ENCODE measurements around the gene SEMA3G. TPM values are rescaled to one million over a fixed set of nuclear protein-coding genes. Genes with fewer than 3 reads are reported as not detected.

The SEMA3G gene
- polyA plus RNA-seq, 2 of the 4 experiments (the other 2 are of a cell fraction), result 0.08 to 0.13 TPM

DNA sequence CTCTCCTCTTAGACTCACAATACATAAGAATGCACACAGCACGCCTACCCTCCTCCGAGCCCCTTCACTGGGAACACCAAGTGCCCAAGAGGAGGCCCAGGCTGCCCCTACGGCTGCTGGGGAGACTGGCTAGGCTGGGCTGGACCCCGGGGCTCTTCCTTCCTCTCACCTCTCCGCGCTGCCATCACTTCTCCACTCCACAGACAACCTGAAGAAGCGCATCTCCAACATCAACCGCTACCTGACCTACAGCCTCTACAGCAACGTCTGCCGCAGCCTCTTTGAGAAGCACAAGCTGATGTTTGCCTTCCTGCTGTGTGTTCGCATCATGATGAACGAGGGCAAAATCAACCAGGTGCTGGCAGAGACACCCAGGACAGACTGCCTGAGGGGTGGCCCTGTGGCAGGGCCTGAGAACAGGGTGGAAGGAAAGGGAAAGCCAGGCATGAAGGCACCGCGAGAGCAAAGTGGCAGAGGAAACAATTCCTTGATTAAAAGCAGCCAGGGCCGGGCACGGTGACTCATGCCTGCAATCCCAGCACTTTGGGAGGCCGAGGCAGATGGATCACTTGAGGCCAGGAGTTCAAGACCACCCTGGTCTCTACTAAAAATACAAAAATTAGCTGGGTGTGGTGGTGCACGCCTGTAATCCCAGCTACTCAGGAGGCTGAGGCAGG lies 51.6 kb downstream of the SEMA3G start:
- CTCF ChIA-PET, result interaction anchor here (1.1 kb wide), 1 partner anchor 9 kb away, joined by 5 read pairs; no protein-coding TSS in a partner anchor
- FAIRE-seq (no peak), ATAC-seq (no peak), DNase-seq (ENCODE audit: low read depth in 1 of 2, low spot score in 1 of 2) (no peak)
- no peaks in the 10 kb centered on the region for H3K4me1 ChIP-seq
- no peak overlapping the region for H3K4me3 ChIP-seq
- TF ChIP-seq EHMT2 (IDR thresholded peaks at IDR 0.05; ENCODE audit: low read depth) (no peak), SMC3 (IDR thresholded peaks at IDR 0.05) (no peak)
- no peaks in the 10 kb centered on the region for H3K9me3 ChIP-seq
- WGBS (ENCODE audit: missing lambda C conversion rate), result 78% methylated on average over 18 of the region's 18 CpGs
- POLR2A ChIA-PET, result no interaction called here
- no peak overlapping the region for H3K4me2 ChIP-seq
- no peak overlapping the region for H3K27ac ChIP-seq

DNA sequence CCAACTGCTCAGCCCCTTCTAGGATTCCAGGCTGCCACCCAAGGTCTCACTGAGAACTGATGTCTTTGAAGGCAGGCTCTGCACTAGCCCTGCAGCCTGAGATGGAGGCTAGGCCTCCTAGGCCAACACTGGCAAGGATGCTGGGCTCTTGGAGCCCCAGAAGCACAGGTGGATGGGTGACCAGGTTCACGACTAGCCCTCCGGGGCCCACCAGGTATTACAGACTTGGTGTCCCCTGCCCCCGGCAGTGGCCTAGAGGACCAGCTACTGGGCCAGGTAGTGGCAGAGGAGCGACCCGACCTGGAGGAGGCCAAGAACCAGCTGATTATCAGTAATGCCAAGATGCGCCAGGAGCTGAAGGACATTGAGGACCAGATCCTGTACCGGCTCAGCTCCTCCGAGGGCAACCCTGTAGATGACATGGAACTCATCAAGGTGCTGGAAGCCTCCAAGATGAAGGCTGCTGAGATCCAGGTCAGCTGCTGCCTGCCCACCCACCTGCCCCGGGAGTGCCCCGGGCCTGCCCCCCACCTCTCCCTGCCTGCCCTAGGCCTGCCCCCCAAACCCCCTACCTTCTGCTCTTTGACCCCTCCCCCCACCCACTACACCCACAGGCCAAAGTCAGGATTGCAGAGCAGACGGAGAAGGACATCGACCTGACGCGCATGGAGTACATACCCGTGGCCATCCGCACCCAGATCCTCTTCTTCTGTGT lies 52.5 kb downstream of the SEMA3G start:
- Histone ChIP-seq H3K4me1 (no peaks in the 10 kb centered on the region), H3K9me3 (no peaks in the 10 kb centered on the region), H3K4me3 (no peak overlapping the region), H3K4me2 (no peak overlapping the region), H3K27ac (no peak overlapping the region)
- TF ChIP-seq, protein P1, sequence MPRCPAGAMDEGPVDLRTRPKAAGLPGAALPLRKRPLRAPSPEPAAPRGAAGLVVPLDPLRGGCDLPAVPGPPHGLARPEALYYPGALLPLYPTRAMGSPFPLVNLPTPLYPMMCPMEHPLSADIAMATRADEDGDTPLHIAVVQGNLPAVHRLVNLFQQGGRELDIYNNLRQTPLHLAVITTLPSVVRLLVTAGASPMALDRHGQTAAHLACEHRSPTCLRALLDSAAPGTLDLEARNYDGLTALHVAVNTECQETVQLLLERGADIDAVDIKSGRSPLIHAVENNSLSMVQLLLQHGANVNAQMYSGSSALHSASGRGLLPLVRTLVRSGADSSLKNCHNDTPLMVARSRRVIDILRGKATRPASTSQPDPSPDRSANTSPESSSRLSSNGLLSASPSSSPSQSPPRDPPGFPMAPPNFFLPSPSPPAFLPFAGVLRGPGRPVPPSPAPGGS (IDR thresholded peaks at IDR 0.05), result no peak
- no peak for TF ChIP-seq SREBF2 (IDR thresholded peaks at IDR 0.05)
- TF ChIP-seq, protein P2, sequence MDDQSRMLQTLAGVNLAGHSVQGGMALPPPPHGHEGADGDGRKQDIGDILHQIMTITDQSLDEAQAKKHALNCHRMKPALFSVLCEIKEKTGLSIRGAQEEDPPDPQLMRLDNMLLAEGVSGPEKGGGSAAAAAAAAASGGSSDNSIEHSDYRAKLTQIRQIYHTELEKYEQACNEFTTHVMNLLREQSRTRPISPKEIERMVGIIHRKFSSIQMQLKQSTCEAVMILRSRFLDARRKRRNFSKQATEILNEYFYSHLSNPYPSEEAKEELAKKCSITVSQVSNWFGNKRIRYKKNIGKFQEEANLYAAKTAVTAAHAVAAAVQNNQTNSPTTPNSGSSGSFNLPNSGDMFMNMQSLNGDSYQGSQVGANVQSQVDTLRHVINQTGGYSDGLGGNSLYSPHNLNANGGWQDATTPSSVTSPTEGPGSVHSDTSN (IDR thresholded peaks at IDR 0.05), result no peak
- TF ChIP-seq JUNB (IDR thresholded peaks at IDR 0.05), result no peak
- TF ChIP-seq PHF8 (IDR thresholded peaks at IDR 0.05; ENCODE audit: borderline replicate concordance, low read depth), result no peak
- no peak for TF ChIP-seq KDM1A (IDR thresholded peaks at IDR 0.05; ENCODE audit: low read depth)
- TF ChIP-seq MAZ (IDR thresholded peaks at IDR 0.05; ENCODE audit: borderline replicate concordance, low read depth, low read length), result no peak
- TF ChIP-seq ZFP36 (IDR thresholded peaks at IDR 0.05; ENCODE audit: borderline replicate concordance, partially characterized antibody), result no peak
- no peak for TF ChIP-seq CBX8 (IDR thresholded peaks at IDR 0.05)
- no peak for TF ChIP-seq ZC3H11A (IDR thresholded peaks at IDR 0.05)
- TF ChIP-seq HDAC2 (IDR thresholded peaks at IDR 0.05), result no peak
- TF ChIP-seq ESRRA (IDR thresholded peaks at IDR 0.05; ENCODE audit: borderline replicate concordance, low read length), result no peak
- TF ChIP-seq, protein P3, sequence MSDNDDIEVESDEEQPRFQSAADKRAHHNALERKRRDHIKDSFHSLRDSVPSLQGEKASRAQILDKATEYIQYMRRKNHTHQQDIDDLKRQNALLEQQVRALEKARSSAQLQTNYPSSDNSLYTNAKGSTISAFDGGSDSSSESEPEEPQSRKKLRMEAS (IDR thresholded peaks at IDR 0.05), result no peak
- TF ChIP-seq TFCP2L1 (CRISPR knock-in tag; IDR thresholded peaks at IDR 0.05), result no peak
- no peak for TF ChIP-seq CHD4 (IDR thresholded peaks at IDR 0.05; ENCODE audit: borderline replicate concordance)
- POLR2A ChIA-PET, result no interaction called here
- FAIRE-seq (no peak), ATAC-seq (no peak), DNase-seq (ENCODE audit: low read depth in 1 of 2, low spot score in 1 of 2) (no peak)
- 85% methylated on average over 3 of the region's 16 CpGs for WGBS (ENCODE audit: missing lambda C conversion rate)
- CTCF ChIA-PET, result no interaction called here

DNA sequence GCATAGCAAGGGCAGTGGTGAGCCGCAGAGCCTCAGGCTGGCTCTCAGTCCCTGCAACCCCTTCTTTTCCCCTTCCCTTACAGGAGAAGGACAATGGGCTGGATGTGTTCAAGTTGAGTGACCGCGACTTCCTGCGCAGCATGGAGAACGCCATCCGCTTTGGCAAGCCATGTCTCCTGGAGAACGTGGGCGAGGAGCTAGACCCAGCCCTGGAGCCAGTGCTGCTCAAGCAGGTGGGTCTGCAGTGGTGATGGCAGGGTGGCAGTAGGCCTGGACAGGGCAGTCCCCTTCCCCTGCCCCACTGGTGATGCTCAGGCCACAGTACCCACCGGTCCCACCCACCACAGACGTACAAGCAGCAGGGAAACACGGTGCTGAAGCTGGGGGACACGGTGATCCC lies 53.8 kb downstream of the SEMA3G start:
- ChIA-PET CTCF (no interaction called here), POLR2A (no interaction called here)
- ATAC-seq, result no peak
- H3K9me3 ChIP-seq, result no peaks in the 10 kb centered on the region
- WGBS (ENCODE audit: missing lambda C conversion rate), result 85% methylated on average over 7 of the region's 12 CpGs
- TF ChIP-seq SREBF2 (IDR thresholded peaks at IDR 0.05) (no peak), CHD4 (IDR thresholded peaks at IDR 0.05; ENCODE audit: borderline replicate concordance) (no peak), POLR2A (IDR thresholded peaks at IDR 0.05; ENCODE audit: low read length) (no peak), KDM5A (IDR thresholded peaks at IDR 0.05) (no peak), ZC3H11A (IDR thresholded peaks at IDR 0.05) (no peak), GATA3 (IDR thresholded peaks at IDR 0.05; ENCODE audit: borderline replicate concordance) (no peak), KDM1A (IDR thresholded peaks at IDR 0.05; ENCODE audit: low read depth) (no peak), CHD2 (IDR thresholded peaks at IDR 0.05; ENCODE audit: low read length, partially characterized antibody) (no peak), FOSL2 (IDR thresholded peaks at IDR 0.05) (no peak), FOSL2 (CRISPR knock-in tag; IDR thresholded peaks at IDR 0.05) (no peak), RARB (CRISPR knock-in tag; IDR thresholded peaks at IDR 0.05) (no peak), ZNF302 (CRISPR knock-in tag; IDR thresholded peaks at IDR 0.05) (no peak), SMC3 (IDR thresholded peaks at IDR 0.05) (no peak)
- TF ChIP-seq, protein P3 (IDR thresholded peaks at IDR 0.05), result no peak
- TF ChIP-seq, protein P4, sequence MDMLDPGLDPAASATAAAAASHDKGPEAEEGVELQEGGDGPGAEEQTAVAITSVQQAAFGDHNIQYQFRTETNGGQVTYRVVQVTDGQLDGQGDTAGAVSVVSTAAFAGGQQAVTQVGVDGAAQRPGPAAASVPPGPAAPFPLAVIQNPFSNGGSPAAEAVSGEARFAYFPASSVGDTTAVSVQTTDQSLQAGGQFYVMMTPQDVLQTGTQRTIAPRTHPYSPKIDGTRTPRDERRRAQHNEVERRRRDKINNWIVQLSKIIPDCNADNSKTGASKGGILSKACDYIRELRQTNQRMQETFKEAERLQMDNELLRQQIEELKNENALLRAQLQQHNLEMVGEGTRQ (IDR thresholded peaks at IDR 0.05), result no peak
- TF ChIP-seq, protein P5, sequence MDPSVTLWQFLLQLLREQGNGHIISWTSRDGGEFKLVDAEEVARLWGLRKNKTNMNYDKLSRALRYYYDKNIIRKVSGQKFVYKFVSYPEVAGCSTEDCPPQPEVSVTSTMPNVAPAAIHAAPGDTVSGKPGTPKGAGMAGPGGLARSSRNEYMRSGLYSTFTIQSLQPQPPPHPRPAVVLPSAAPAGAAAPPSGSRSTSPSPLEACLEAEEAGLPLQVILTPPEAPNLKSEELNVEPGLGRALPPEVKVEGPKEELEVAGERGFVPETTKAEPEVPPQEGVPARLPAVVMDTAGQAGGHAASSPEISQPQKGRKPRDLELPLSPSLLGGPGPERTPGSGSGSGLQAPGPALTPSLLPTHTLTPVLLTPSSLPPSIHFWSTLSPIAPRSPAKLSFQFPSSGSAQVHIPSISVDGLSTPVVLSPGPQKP (IDR thresholded peaks at IDR 0.05; ENCODE audit: low read depth, low read length), result no peak
- no peak for FAIRE-seq
- DNase-seq (ENCODE audit: low read depth in 1 of 2, low spot score in 1 of 2), result no peak
- no peak overlapping the region for H3K4me3 ChIP-seq
- no peak overlapping the region for H3K27ac ChIP-seq
- H3K4me1 ChIP-seq, result no peaks in the 10 kb centered on the region
- no peak overlapping the region for H3K4me2 ChIP-seq
